ENCODE results near the gene RPLP2. TPM values are rescaled to one million over a fixed set of nuclear protein-coding genes. Genes with fewer than 3 reads are reported as not detected.
A peak's percentile ranks its signal among the peaks of the same experiment; 100 is the strongest.

RPLP2 gene
- polyA plus RNA-seq, 1 of the 3 experiments (the other 2 are of a cell fraction), result 799 TPM

DNA sequence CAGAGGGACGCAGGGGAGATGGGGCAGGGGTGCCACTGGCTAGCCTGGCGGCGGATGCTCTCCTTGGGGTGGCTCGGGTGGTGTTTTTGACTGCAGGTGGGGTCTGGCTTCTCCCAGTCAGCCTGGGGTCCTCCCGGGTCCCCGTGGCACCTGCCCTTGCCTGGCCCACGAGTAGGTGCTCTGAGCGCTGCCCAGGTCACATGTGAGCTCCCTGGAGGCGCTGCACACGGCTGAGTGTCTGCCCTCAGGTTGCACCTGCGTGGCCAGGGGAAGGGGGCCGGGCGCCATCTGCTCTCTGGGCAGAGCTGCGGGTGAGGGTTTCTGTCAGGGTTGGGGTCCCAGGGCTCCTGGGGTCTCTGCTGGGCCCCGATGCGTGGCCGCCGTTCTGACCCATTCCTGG lies 38.1 kb downstream of the RPLP2 start:
- H3K4me2 ChIP-seq, result peak overlapping the region; percentile 86; the same call in 1 of the 2 replicates
- no peaks in the 10 kb centered on the region for H3K9me2 ChIP-seq
- H3K9ac ChIP-seq, result no peak overlapping the region
- no peaks in the 10 kb centered on the region for H3K36me3 ChIP-seq (replicated peaks in 1 of 2; ENCODE audit: control insufficient read depth in 1 of 2, insufficient read depth in 2 of 2, low read length in 1 of 2)
- H2AFZ ChIP-seq (ENCODE audit: low read depth), result no peak overlapping the region
- no peaks in the 10 kb centered on the region for H3K9me3 ChIP-seq
- peaks cover 41% of the 10 kb centered on the region for H4K20me1 ChIP-seq (ENCODE audit: insufficient read depth)
- ChIA-PET CTCF (interaction anchor here (0.8 to 7.5 kb wide), 29 partner anchors 9 to 242 kb away, joined by 3 to 70 read pairs (median 5); partner anchors contain the start of gene MUC6), POLR2A (interaction anchor here (0.8 to 1.5 kb wide), 2 partner anchors 12 to 204 kb away, joined by 3 read pairs; no protein-coding TSS in a partner anchor)
- no peak for DNase-seq
- H3K27ac ChIP-seq (ENCODE audit: low read depth in 2 of 2, low read length in 1 of 2), result no peak overlapping the region
- H3K27me3 ChIP-seq (ENCODE audit: insufficient read depth), result no peaks in the 10 kb centered on the region
- H3K4me1 ChIP-seq (ENCODE audit: control insufficient read depth in 1 of 2, insufficient read depth in 2 of 2, low read depth in 1 of 2, low read length in 1 of 2), result peaks cover 32 to 44% of the 10 kb centered on the region in 2 experiments; a peak in 3 of 4 replicates
- H3F3A ChIP-seq (replicated peaks; ENCODE audit: insufficient read depth), result peaks cover 22% of the 10 kb centered on the region
- no peak overlapping the region; a peak in 1 of 4 replicates for H3K4me3 ChIP-seq (ENCODE audit: low read depth in 2 of 2, low read length in 1 of 2)
- WGBS (ENCODE audit: low lambda C conversion rate), result 100% methylated on average over 1 of the region's 18 CpGs
- H3K79me2 ChIP-seq (ENCODE audit: insufficient read depth), result peaks cover 63% of the 10 kb centered on the region
- TF ChIP-seq, protein P1, sequence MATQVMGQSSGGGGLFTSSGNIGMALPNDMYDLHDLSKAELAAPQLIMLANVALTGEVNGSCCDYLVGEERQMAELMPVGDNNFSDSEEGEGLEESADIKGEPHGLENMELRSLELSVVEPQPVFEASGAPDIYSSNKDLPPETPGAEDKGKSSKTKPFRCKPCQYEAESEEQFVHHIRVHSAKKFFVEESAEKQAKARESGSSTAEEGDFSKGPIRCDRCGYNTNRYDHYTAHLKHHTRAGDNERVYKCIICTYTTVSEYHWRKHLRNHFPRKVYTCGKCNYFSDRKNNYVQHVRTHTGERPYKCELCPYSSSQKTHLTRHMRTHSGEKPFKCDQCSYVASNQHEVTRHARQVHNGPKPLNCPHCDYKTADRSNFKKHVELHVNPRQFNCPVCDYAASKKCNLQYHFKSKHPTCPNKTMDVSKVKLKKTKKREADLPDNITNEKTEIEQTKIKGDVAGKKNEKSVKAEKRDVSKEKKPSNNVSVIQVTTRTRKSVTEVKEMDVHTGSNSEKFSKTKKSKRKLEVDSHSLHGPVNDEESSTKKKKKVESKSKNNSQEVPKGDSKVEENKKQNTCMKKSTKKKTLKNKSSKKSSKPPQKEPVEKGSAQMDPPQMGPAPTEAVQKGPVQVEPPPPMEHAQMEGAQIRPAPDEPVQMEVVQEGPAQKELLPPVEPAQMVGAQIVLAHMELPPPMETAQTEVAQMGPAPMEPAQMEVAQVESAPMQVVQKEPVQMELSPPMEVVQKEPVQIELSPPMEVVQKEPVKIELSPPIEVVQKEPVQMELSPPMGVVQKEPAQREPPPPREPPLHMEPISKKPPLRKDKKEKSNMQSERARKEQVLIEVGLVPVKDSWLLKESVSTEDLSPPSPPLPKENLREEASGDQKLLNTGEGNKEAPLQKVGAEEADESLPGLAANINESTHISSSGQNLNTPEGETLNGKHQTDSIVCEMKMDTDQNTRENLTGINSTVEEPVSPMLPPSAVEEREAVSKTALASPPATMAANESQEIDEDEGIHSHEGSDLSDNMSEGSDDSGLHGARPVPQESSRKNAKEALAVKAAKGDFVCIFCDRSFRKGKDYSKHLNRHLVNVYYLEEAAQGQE (IDR thresholded peaks at IDR 0.05; ENCODE audit: low read depth, low read length), result no peak
- TF ChIP-seq, protein P2, sequence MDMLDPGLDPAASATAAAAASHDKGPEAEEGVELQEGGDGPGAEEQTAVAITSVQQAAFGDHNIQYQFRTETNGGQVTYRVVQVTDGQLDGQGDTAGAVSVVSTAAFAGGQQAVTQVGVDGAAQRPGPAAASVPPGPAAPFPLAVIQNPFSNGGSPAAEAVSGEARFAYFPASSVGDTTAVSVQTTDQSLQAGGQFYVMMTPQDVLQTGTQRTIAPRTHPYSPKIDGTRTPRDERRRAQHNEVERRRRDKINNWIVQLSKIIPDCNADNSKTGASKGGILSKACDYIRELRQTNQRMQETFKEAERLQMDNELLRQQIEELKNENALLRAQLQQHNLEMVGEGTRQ (IDR thresholded peaks at IDR 0.05; ENCODE audit: borderline replicate concordance, low read depth, low read length), result no peak
- TF ChIP-seq EP300 (IDR thresholded peaks at IDR 0.05; ENCODE audit: borderline replicate concordance in 1 of 2, low read depth in 1 of 2, low read length in 1 of 2) (no peak), ELF1 (IDR thresholded peaks at IDR 0.05) (no peak), SMC3 (IDR thresholded peaks at IDR 0.05; ENCODE audit: low read depth, low read length) (no peak), CHD2 (IDR thresholded peaks at IDR 0.05; ENCODE audit: low read length, partially characterized antibody) (no peak), RAD21 (IDR thresholded peaks at IDR 0.05; ENCODE audit: low read length) (no peak), SIN3A (IDR thresholded peaks at IDR 0.05; ENCODE audit: borderline replicate concordance, low read depth, low read length) (no peak), GABPA (IDR thresholded peaks at IDR 0.05; ENCODE audit: low read depth) (no peak), RCOR1 (IDR thresholded peaks at IDR 0.05; ENCODE audit: low read length) (no peak)

DNA sequence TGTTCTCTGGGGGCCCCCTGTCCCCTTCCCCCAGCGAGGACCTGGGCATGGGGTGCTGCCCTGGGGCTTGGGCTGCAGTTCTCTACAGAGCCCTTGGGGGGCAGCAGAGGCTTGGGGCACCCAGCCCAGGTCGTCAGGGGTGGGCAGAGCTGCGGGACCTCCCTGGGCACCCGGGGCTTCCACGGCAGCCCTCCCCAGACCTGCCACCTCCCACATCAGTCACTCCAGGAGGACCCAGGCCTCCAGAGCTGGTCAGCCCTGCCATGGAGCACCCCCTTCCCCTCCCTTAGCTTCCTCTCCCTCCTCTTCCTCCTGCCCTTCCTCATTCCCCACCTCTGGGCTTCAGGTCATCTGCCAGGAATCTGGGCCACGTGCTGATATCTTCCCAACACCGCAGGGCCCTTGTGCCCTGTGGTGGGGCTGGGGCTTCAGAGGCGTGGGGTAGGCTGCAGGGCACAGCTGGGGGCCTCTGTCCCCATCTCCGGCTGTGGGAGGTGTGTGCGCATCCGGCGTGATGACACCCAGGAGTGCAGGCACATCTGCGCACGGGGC lies 38.7 kb downstream of the RPLP2 start:
- Histone ChIP-seq H3K9me3 (no peaks in the 10 kb centered on the region), H3K9ac (no peak overlapping the region), H3K27me3 (ENCODE audit: insufficient read depth) (no peaks in the 10 kb centered on the region), H3K36me3 (replicated peaks in 1 of 2; ENCODE audit: control insufficient read depth in 1 of 2, insufficient read depth in 2 of 2, low read length in 1 of 2) (no peaks in the 10 kb centered on the region), H3K9me2 (no peaks in the 10 kb centered on the region), H4K20me1 (ENCODE audit: insufficient read depth) (peaks cover 47% of the 10 kb centered on the region), H2AFZ (ENCODE audit: low read depth) (no peak overlapping the region), H3K4me1 (ENCODE audit: control insufficient read depth in 1 of 2, insufficient read depth in 2 of 2, low read depth in 1 of 2, low read length in 1 of 2) (peaks cover 32 to 41% of the 10 kb centered on the region in 2 experiments; a peak in 3 of 4 replicates), H3K4me3 (ENCODE audit: low read depth in 2 of 2, low read length in 1 of 2) (peak overlapping the region in 1 of 2 experiments; percentile 26; a peak in 1 of 4 replicates), H3K27ac (ENCODE audit: low read depth in 2 of 2, low read length in 1 of 2) (no peak overlapping the region), H3K4me2 (peak overlapping the region; percentile 86), H3F3A (replicated peaks; ENCODE audit: insufficient read depth) (peaks cover 20% of the 10 kb centered on the region), H3K79me2 (ENCODE audit: insufficient read depth) (peaks cover 59% of the 10 kb centered on the region)
- 35% methylated on average over 13 of the region's 14 CpGs for WGBS (ENCODE audit: low lambda C conversion rate)
- POLR2A ChIA-PET, result interaction anchor here (1.5 kb wide), 1 partner anchor 203 kb away, joined by 3 read pairs; no protein-coding TSS in a partner anchor
- peak; percentile 89 for DNase-seq
- CTCF ChIA-PET, result interaction anchor here (0.7 to 7.5 kb wide), 29 partner anchors 9 to 242 kb away, joined by 3 to 70 read pairs (median 5); partner anchors contain the start of gene MUC6
- TF ChIP-seq, protein P3, sequence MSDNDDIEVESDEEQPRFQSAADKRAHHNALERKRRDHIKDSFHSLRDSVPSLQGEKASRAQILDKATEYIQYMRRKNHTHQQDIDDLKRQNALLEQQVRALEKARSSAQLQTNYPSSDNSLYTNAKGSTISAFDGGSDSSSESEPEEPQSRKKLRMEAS (IDR thresholded peaks at IDR 0.05; ENCODE audit: low read depth), result no peak
- TF ChIP-seq, protein P4, sequence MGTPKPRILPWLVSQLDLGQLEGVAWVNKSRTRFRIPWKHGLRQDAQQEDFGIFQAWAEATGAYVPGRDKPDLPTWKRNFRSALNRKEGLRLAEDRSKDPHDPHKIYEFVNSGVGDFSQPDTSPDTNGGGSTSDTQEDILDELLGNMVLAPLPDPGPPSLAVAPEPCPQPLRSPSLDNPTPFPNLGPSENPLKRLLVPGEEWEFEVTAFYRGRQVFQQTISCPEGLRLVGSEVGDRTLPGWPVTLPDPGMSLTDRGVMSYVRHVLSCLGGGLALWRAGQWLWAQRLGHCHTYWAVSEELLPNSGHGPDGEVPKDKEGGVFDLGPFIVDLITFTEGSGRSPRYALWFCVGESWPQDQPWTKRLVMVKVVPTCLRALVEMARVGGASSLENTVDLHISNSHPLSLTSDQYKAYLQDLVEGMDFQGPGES (IDR thresholded peaks at IDR 0.05; ENCODE audit: low read depth, low read length), result no peak
- no peak for TF ChIP-seq POLR2AphosphoS5 (IDR thresholded peaks at IDR 0.05; ENCODE audit: low read depth, low read length)
- no peak for TF ChIP-seq MXI1 (IDR thresholded peaks at IDR 0.05; ENCODE audit: low read depth, low read length)
- TF ChIP-seq, protein P5, sequence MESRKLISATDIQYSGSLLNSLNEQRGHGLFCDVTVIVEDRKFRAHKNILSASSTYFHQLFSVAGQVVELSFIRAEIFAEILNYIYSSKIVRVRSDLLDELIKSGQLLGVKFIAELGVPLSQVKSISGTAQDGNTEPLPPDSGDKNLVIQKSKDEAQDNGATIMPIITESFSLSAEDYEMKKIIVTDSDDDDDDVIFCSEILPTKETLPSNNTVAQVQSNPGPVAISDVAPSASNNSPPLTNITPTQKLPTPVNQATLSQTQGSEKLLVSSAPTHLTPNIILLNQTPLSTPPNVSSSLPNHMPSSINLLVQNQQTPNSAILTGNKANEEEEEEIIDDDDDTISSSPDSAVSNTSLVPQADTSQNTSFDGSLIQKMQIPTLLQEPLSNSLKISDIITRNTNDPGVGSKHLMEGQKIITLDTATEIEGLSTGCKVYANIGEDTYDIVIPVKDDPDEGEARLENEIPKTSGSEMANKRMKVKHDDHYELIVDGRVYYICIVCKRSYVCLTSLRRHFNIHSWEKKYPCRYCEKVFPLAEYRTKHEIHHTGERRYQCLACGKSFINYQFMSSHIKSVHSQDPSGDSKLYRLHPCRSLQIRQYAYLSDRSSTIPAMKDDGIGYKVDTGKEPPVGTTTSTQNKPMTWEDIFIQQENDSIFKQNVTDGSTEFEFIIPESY (IDR thresholded peaks at IDR 0.05; ENCODE audit: borderline replicate concordance, low read depth), result no peak
- no peak for TF ChIP-seq MEF2A (IDR thresholded peaks at IDR 0.05; ENCODE audit: borderline replicate concordance, low read depth)
- TF ChIP-seq RCOR1 (IDR thresholded peaks at IDR 0.05; ENCODE audit: low read length), result no peak
- no peak for TF ChIP-seq FOXJ3 (CRISPR knock-in tag; IDR thresholded peaks at IDR 0.05)
- no peak for TF ChIP-seq CHD2 (IDR thresholded peaks at IDR 0.05; ENCODE audit: low read length, partially characterized antibody)
- TF ChIP-seq NFIC (IDR thresholded peaks at IDR 0.05; ENCODE audit: borderline replicate concordance), result no peak
